ENCODE results near the gene CNFN.

The CNFN gene, protein sequence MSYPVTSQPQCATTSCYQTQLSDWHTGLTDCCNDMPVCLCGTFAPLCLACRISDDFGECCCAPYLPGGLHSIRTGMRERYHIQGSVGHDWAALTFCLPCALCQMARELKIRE

DNA sequence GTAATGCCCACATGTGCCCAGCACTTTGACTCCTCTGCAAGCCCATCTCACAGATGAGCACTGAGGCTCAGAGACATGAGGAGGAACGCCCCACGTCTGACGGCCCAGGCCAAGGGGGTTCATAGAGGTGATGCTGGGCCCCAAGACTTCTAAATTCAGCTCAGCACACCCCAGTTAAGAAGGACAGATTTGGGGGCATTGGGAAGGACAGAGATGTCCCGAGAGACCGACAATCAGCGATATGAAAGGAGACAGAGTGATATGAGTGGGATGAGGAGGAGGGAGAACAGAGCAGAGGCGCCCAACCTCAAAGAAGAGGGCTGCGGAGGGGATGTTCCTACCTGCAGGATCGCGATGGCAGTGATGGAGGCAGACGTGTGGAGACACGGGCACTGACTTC is at the start of gene CNFN:
Gene CNFN (minus strand): TSS at position 399 of the 400 bp plus-strand sequence. CDS start 1,260 bp downstream, outside the sequence.
- no peak for DNase-seq

DNA sequence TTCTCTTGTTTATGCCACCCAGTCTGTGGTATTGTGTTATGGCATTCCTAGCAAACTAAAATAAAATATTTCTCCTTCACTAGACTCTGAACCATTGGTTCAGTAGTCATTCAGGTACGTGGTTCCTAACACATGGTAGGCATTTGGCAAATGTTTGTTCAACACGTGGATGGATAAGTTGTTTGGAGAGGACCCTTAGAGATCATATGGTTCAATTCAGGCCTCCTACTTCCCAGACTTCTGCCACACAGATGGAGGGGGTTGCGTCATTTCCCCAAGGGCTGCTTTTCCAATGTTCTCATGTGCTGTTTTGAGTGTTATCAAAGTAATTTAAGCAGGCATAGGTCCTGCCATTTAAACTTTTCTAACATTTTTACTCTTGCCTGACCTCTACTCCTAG is 45.9 kb upstream of the CNFN start:
- DNase-seq: no peak

- no peak for DNase-seq
These were observed 45.2 kb upstream of the CNFN start for GRCh38 chr19:42435316-42435715.

DNA sequence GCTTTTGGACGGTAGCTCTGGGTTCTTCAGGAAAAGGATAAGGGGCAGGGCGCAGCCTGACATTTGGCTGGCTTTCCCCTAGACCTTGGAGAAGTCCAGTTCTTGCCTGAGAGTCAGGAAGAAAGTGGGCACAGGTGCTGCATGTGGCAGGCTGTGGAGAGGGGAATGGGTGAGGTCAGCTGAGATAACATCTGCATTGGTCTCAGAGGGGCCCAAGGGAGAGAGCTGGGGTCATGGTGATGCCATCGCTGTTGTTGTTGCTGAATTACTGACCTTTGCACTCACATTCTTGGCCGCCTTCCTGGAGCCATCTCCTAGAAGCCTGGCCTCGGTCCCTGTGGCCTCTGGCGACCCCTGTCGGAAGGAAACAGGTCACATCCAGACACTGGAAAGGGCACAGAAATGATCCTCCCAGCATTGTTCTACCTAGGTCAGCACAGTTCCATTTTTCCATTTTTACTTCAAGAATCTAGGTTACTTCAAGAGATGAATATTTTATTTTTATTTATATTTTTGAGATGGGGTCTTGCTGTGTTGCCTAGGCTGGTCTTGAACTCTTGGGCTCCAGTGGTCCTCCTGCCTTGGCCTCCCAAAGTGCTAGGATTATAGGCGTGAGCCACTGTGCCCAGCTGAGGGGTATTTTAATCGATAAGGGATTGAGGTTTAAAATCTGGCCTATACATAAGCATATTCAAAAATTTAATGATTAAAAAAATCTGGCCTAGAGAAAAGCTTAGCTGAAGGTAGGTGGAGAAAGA is 43.6 kb upstream of the CNFN start:
- peak; percentile 55 for DNase-seq

- DNase-seq: no peak
These were observed 41.4 kb upstream of the CNFN start for GRCh38 chr19:42431486-42431885.

GRCh38 chr19:42428676-42429075 is 38.6 kb upstream of the CNFN start:
- no peak for DNase-seq

GRCh38 chr19:42427313-42427712 is 37.2 kb upstream of the CNFN start, which contains the start of gene LIPE:
TSS of gene LIPE (minus strand) at chr19:42427388. CDS start at chr19:42427149, 239 bp downstream.
- no peak for DNase-seq

GRCh38 chr19:42426643-42427042 is 36.5 kb upstream of the CNFN start:
- DNase-seq: no peak

DNA sequence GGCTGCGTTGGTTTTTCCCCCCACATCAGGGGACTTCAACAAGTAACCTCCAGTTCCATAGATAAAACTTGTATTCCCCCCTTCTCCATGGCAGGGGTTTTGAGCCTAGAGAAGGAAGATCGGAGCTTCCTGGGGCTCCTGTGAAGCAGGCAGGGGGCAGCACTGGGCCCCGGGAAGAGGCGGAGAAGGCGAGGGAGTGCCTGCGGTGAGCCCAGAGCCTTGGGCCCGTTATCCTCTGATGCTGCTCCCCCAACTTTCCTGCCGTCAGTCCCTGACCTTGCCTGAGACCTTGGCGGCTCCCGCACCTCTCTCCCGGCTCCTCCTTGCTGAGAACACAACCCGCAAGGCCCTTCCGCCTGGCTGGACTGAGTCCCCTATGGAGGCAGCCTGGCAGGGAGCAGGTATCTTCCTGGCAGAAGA is 34.6 kb upstream of the CNFN start:
- no peak for DNase-seq

DNA sequence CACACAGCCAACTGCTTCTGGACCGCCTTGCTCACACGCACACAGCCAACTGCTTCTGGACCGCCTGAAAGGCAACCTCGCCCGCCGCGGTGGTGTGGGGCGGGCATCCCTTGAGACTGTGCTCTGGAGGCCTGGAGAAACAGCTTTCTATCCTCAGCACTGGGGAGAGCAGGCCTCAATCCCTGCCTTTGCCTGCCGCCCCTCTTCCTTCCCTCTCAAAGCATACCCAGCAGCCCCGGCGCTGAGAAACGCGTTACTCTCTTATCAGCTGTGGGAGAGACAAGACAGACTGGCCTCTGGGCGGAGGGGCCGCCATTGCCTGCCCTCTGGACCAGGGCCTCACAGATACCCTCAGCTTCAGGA is 34.2 kb upstream of the CNFN start:
- no peak for DNase-seq

DNA sequence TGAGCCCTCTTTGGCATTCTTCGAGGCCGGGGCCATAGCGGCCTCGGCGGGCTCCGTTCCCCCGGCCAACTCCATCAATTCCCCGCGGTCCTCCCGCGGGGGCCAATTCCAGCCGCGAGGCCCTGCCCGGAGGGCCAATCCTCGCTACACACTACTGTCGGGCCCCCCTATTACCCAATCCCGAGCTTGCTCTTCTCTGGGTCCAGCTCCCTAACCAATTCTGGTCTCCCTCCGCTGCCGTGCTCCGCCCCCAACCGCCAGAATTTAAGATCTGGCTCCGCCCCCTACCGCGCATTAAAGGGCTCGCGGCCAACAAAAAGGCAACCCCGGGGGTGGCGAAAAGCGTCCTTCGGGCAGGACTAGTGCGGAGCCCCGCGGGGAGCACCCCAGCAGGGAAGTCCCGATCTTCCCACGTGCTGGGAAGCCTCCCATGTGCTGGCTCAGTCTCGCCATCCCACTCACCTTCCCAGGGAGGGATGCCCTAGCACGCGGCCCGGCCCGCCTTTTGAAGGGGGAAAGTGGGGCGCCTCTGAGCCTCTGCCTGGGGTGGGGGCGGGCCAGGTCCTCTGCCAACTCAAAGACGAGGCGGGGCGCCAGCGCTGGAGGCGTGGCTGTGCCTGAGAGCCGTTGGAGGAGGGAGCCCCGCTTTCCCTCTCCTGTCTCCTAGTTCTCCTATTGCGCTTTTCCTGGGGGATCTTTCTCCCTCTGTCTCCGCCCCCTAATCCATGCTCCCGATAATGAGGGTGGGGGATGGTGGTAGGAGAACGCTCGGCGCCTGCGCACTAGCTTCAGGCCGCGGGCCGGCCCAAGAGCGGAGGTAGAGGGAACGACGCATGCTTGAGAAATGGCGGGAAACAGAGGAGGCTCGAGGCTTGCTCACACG is 33.6 kb upstream of the CNFN start:
- DNase-seq: peak; percentile 83

- peak; percentile 61 for DNase-seq
These were observed 32.9 kb upstream of the CNFN start for GRCh38 chr19:42422901-42423461.

DNA sequence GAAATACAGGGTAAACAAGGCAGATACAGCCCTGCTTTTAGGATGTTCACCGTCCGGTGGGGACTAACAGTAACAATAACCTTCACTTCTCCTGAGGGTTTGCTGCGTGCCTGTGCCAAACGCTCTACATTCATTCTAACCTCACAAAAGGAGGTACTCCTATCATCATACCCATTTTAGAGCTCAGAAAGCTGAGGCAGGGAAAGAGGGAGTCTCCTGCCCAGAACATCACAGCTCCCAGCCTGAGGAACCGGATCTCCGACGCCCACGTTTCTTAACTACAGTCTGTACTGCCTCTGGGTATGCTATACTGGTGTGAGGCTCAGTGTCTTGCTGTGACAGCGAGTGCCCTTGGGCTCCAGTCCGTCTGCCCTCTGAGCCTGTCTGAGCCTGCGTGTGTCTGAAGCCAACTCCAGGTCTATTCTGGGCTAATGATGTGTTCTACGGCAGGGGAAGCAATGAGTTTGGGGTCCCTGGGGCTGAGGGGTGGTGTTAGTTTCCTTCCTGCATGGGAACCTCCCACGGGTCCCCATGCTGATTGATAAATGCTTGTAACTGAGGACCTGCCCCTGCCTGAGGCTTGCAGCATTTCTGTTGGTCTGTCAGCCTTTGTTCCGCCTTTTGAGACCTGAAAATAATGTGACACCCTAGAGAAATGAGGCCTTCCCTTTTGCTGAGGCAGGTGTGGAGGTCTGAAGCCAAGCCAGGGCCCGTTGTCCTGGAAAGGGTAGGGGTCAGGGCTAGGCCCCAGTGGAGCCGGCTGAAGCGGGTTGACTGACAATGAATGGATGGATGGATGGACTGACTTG is 32.2 kb upstream of the CNFN start:
- DNase-seq: no peak

GRCh38 chr19:42421591-42422031 is 31.5 kb upstream of the CNFN start:
- no peak for DNase-seq

DNA sequence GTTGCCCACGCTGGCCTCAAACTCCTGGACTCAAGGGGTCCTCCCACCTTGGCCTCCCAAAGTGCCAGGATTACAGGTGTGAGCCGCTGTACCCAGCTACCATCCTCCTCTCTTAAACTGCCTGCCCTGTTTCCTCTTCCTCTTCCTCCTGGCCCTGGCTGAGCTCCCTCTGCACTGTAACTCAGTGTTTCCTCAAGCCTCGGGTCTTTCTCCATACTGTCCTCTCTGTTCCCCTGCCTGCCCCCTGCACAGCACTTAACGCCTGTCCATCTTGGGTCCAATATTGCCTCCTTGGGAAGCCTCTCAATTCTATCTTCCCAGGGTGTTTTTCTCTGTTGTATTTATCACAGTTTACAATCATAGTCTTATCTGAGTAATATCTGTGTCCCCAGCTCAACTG is 31.0 kb upstream of the CNFN start:
- DNase-seq: no peak

GRCh38 chr19:42420055-42420544 is 30.0 kb upstream of the CNFN start:
- peak; percentile 19 for DNase-seq

DNA sequence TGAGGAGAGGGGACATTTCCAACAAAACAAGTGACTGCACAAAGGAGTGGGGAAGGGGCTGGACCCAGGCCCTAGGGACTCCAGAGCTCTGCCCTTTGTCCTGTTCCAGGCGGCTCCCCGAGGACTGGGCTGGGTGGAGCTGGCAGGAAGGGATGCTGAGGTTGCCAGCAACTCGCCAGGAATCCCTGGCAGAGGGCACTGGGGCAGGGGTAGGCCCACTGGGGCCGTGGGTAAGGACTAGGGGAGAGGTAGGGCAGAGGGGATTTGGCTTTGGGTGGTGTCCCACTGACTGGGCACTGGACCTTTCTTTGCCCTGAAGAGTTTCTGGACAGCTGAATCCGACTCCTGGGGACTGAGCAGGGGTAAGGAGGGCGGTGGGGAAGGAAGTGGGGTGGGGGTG is 29.2 kb upstream of the CNFN start:
- no peak for DNase-seq

DNA sequence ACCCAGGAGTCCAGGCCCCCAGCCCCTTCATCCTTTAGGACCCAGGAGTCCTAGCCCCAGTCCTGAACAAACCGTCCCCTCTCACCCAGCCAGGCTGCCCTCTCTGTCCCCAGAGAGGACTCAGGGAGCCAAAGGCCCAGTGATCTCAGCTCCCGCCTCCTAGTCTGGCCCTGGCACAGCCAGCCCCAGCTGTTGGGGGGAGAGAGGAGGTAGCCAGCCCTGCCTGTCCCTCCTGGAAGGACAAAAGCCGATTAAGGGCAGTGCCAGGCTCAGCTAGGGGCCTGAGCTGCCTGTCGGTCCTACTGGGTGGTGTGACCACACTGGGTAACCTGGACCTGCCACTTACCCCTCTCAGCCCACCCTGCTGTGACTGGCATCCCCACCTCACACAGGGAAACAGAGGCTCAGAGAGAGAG is 22.6 kb upstream of the CNFN start:
- DNase-seq: no peak

DNA sequence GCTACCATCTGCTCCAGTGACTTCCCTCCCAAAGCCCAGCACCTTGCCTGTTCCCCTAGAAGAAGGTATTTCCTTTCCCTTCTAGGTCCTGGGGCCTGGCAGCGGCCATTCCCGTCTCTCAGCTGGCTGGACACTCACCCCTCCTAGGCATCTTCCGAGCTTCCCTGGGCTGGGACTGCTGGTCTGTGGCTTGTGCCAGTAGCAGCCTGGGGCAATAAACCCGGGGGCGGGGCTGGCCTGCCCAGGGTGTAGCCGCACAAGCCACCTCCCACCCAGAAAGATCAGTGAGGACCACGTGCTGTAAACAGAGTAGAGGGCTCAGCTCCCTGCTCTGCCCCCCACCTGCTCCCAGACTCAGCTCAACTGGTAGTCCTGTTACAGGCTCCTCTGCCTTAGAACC is 22.1 kb upstream of the CNFN start:
- no peak for DNase-seq

DNA sequence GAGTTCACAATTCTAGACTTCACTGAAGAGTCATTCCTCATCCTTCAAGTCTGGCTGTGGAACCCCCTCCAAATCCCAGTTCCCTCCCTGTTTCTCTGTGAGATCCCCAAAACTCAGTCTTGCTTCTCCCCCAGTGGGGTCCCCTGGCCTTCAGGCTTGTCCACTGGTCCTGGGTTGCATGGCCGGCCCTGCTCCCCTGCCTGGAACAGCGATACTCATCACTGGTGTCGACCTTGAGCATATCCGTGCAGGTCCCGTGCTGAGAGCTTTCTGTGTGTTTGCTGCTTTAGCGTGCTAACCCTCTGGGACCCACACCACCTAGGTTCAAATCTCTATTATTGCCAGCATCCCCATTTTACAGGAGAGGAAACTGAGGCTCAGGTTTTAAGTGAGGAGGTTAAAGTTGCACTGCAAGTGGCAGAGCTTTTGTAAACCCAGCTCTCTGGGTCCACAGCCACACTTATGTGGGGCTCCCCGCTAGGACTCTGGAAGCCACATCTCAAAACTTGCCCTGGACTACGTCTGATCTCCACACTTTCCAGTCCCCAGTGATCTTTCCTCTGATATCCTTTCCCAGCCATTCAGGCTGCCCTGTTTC is 21.6 kb upstream of the CNFN start:
- DNase-seq: no peak

- no peak for DNase-seq
These were observed 20.3 kb upstream of the CNFN start for GRCh38 chr19:42410371-42410770.

DNA sequence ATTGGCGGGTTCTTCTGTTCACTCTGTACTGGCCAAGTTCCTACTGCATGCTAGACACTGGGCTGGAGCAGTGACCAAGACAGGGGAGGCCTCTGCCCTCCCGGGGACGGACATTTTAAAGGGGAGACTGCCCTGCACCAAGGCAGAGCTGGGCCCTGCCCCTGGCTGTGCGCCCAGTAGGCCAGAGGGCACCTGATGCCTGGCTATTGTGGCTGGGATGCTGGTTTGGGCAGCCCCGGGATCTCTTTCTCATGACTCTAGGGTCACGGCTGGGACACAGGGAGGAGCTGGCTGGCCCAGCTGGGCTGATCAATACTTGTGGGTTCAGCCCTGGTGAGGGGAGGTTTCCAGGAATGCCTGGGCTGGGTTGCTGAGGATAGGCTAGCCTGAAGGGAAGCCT is 19.4 kb upstream of the CNFN start:
- no peak for DNase-seq
